Neural progenitor cell (in vitro differentiated cells): ENCODE measurements around the gene KLHL26. TPM values are rescaled to one million over a fixed set of nuclear protein-coding genes. Genes with fewer than 3 reads are reported as not detected.

Experiments used
- DNase-seq: peaks from one replicate; pipeline ENCODE4 v3.0.0-alpha.2; 2016; ENCODE audit warnings: low spot score
- H2AFZ ChIP-seq: fragments of 200-600 bp; sonication (generic); replicated peaks from 2 replicates; pipeline ENCODE4 v1.6.1; 2016; ENCODE audit warnings: antibody characterized with exemption
- H3F3A ChIP-seq: fragments of 200-600 bp; sonication (generic); 2 replicates; pipeline ENCODE4 v1.6.1; 2016; ENCODE audit warnings: antibody characterized with exemption, low read depth
- H3K27ac ChIP-seq: fragments of 200-600 bp; sonication (generic); 2 replicates; pipeline ENCODE4 v1.5.1; 2016; ENCODE audit warnings: mild to moderate bottlenecking
- H3K27me3 ChIP-seq: fragments of 200-600 bp; sonication (generic); 2 replicates; pipeline ENCODE4 v1.6.1; 2016; ENCODE audit warnings: mild to moderate bottlenecking, moderate library complexity
- H3K36me3 ChIP-seq: fragments of 200-600 bp; sonication (generic); 2 replicates; pipeline ENCODE4 v1.5.1; 2016
- H3K4me1 ChIP-seq: fragments of 200-600 bp; sonication (generic); 2 replicates; pipeline ENCODE4 v1.6.1; 2016; ENCODE audit warnings: mixed run types
- H3K4me2 ChIP-seq: fragments of 200-600 bp; sonication (generic); 2 replicates; pipeline ENCODE4 v1.6.1; 2016
- H3K4me3 ChIP-seq: fragments of 200-600 bp; sonication (generic); 2 replicates; pipeline ENCODE4 v1.5.1; 2016
- H3K79me2 ChIP-seq: fragments of 200-600 bp; sonication (generic); 2 replicates; pipeline ENCODE4 v1.6.1; 2016; ENCODE audit warnings: low read depth
- H3K9ac ChIP-seq: fragments of 200-600 bp; sonication (generic); 2 replicates; pipeline ENCODE4 v1.6.1; 2016
- H3K9me3 ChIP-seq: fragments of 200-600 bp; sonication (generic); 2 replicates; pipeline ENCODE4 v1.5.1; 2016; ENCODE audit warnings: low read depth
- H4K20me1 ChIP-seq: fragments of 200-600 bp; sonication (generic); 2 replicates; pipeline ENCODE4 v1.6.1; 2016; ENCODE audit warnings: low read depth
- H3K27ac Mint-ChIP-seq: 3 replicates; pipeline ENCODE4 v1.8.0; 2021; ENCODE audit warnings: mixed read lengths
- H3K27me3 Mint-ChIP-seq: 2 replicates; pipeline ENCODE4 v1.8.0; 2022; ENCODE audit warnings: low read depth, mild to moderate bottlenecking, inconsistent platforms, moderate library complexity, mixed read lengths; ENCODE audit not compliant: insufficient read depth
- H3K36me3 Mint-ChIP-seq: 3 replicates; pipeline ENCODE4 v1.8.0; 2021; ENCODE audit warnings: mixed read lengths
- H3K4me1 Mint-ChIP-seq: 3 replicates; pipeline ENCODE4 v1.8.0; 2021; ENCODE audit warnings: mixed read lengths
- H3K4me3 Mint-ChIP-seq: 3 replicates; pipeline ENCODE4 v1.8.0; 2021; ENCODE audit warnings: mild to moderate bottlenecking, moderate library complexity, mixed read lengths
- H3K9me3 Mint-ChIP-seq: 3 replicates; pipeline ENCODE4 v1.8.0; 2020; ENCODE audit warnings: mixed read lengths
- EZH2 ChIP-seq: fragments of 200-600 bp; sonication (generic); IDR thresholded peaks from 2 replicates; pipeline ENCODE4 v1.6.1; 2017; ENCODE audit warnings: antibody characterized with exemption, mild to moderate bottlenecking, moderate library complexity
- EZH2phosphoT487 ChIP-seq: fragments of 200-600 bp; sonication (generic); IDR thresholded peaks from 2 replicates; pipeline ENCODE4 v1.6.1; 2017; ENCODE audit warnings: antibody characterized with exemption
- total RNA-seq: library from RNA; depleted of rRNA; stranded (reverse); fragments of >200 nt; gene quantifications from 2 replicates; pipeline ENCODE4 v1.2.3, GENCODE V29; 2015; ENCODE audit warnings: low replicate concordance
- TF ChIP-seq, protein P1 (sequence below): fragments of 200-600 bp; sonication (generic); IDR thresholded peaks from 2 replicates; pipeline ENCODE4 v1.5.1; 2017; ENCODE audit warnings: antibody characterized with exemption, mild to moderate bottlenecking

Gene KLHL26
- total RNA-seq, 1 donor from 2014 or later: 5.8 TPM

DNA sequence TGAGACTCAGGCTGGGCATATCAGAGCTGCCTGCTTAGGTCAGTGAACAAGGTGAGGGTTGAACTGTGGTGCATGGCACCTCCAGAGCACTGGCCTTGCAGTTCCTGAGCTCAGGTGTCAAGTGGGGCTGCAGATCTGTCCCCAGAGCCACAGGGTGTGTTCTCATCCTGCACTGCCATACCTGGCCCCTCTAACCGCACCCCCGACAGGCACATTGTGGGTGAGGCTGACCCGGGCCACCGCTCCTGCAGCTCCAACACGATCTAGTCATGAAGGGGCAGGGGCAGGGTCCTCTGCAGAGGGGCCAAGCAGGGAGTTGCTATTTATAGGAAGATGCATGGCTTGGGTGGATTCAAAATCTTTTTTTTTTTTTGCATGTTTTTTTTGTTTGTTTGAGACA, 30.0 kb downstream of the KLHL26 start:
- Histone ChIP-seq H4K20me1 (peaks cover 18% of the 10 kb centered on the region), H3K9me3 (no peaks in the 10 kb centered on the region), H3F3A (peaks cover 1% of the 10 kb centered on the region), H3K27ac (no peak overlapping the region), H3K9ac (no peak overlapping the region), H2AFZ (no peak overlapping the region), H3K36me3 (no peaks in the 10 kb centered on the region), H3K4me2 (no peak overlapping the region), H3K4me1 (peaks cover 5% of the 10 kb centered on the region), H3K79me2 (no peaks in the 10 kb centered on the region), H3K4me3 (no peak overlapping the region), H3K27me3 (no peaks in the 10 kb centered on the region)
- TF ChIP-seq EZH2 (no peak), EZH2phosphoT487 (no peak)
- TF ChIP-seq, protein P1, sequence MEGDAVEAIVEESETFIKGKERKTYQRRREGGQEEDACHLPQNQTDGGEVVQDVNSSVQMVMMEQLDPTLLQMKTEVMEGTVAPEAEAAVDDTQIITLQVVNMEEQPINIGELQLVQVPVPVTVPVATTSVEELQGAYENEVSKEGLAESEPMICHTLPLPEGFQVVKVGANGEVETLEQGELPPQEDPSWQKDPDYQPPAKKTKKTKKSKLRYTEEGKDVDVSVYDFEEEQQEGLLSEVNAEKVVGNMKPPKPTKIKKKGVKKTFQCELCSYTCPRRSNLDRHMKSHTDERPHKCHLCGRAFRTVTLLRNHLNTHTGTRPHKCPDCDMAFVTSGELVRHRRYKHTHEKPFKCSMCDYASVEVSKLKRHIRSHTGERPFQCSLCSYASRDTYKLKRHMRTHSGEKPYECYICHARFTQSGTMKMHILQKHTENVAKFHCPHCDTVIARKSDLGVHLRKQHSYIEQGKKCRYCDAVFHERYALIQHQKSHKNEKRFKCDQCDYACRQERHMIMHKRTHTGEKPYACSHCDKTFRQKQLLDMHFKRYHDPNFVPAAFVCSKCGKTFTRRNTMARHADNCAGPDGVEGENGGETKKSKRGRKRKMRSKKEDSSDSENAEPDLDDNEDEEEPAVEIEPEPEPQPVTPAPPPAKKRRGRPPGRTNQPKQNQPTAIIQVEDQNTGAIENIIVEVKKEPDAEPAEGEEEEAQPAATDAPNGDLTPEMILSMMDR: no peak
- Mint-ChIP-seq H3K27ac (no peak overlapping the region), H3K4me1 (peaks cover 9% of the 10 kb centered on the region), H3K9me3 (no peaks in the 10 kb centered on the region), H3K27me3 (no peaks in the 10 kb centered on the region), H3K4me3 (no peak overlapping the region), H3K36me3 (peaks cover 5% of the 10 kb centered on the region)
- no peak for DNase-seq

DNA sequence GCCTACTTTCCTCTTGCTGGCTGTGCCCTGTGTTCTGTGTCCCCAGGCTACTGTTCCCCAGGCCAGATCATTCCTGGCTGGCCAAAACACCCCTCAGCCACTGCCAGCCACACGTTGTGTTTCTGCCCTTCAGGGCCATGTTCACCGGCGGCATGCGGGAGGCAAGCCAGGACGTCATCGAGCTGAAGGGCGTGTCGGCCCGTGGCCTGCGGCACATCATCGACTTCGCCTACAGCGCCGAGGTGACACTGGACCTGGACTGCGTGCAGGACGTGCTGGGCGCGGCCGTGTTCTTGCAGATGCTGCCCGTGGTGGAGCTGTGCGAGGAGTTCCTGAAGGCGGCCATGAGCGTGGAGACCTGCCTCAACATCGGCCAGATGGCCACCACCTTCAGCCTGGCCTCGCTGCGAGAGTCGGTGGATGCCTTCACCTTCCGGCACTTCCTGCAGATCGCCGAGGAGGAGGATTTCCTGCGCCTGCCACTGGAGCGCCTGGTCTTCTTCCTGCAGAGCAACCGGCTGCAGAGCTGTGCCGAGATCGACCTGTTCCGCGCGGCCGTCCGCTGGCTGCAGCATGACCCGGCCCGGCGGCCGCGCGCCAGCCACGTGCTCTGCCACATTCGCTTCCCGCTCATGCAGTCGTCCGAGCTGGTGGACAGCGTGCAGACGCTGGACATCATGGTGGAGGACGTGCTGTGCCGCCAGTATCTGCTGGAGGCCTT, 30.9 kb downstream of the KLHL26 start:
- Mint-ChIP-seq H3K4me3 (no peak overlapping the region), H3K27ac (no peak overlapping the region)
- peaks cover 9% of the 10 kb centered on the region for H4K20me1 ChIP-seq

DNA sequence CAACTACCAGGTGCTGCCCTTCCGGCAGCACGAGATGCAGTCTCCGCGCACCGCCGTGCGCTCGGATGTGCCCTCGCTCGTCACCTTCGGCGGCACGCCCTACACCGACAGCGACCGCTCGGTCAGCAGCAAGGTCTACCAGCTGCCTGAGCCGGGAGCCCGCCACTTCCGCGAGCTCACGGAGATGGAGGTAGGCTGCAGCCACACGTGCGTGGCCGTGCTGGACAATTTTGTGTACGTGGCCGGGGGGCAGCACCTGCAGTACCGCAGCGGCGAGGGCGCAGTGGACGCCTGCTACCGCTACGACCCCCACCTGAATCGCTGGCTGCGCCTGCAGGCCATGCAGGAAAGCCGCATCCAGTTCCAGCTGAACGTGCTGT, 31.4 kb downstream of the KLHL26 start:
- Histone ChIP-seq H3K4me2 (no peak overlapping the region), H3K79me2 (no peaks in the 10 kb centered on the region), H3K9me3 (no peaks in the 10 kb centered on the region), H3K4me1 (peaks cover under 1% of the 10 kb centered on the region), H3F3A (peaks cover 7% of the 10 kb centered on the region), H3K27ac (no peak overlapping the region), H3K9ac (no peak overlapping the region), H3K36me3 (no peaks in the 10 kb centered on the region), H3K4me3 (no peak overlapping the region), H2AFZ (no peak overlapping the region), H3K27me3 (no peaks in the 10 kb centered on the region), H4K20me1 (peaks cover 3% of the 10 kb centered on the region)
- Mint-ChIP-seq H3K4me3 (no peak overlapping the region), H3K27me3 (peaks cover 2% of the 10 kb centered on the region), H3K4me1 (peaks cover 10% of the 10 kb centered on the region), H3K27ac (no peak overlapping the region), H3K36me3 (peaks cover 5% of the 10 kb centered on the region), H3K9me3 (no peaks in the 10 kb centered on the region)
- no peak for DNase-seq
- TF ChIP-seq EZH2phosphoT487: no peak
- TF ChIP-seq EZH2: no peak
- TF ChIP-seq, protein P1: no peak

More for the DNA sequence above, 30.9 kb downstream of the KLHL26 start:
- Histone ChIP-seq H3K9ac (no peak overlapping the region), H2AFZ (no peak overlapping the region), H3K4me1 (peaks cover 5% of the 10 kb centered on the region), H3K4me3 (no peak overlapping the region), H3K9me3 (no peaks in the 10 kb centered on the region), H3K27ac (no peak overlapping the region), H3F3A (peaks cover 7% of the 10 kb centered on the region), H3K4me2 (no peak overlapping the region), H3K36me3 (no peaks in the 10 kb centered on the region), H3K79me2 (no peaks in the 10 kb centered on the region), H3K27me3 (no peaks in the 10 kb centered on the region)
- Mint-ChIP-seq H3K4me1 (peaks cover 11% of the 10 kb centered on the region), H3K9me3 (no peaks in the 10 kb centered on the region), H3K27me3 (peaks cover 2% of the 10 kb centered on the region), H3K36me3 (peaks cover 5% of the 10 kb centered on the region)
- TF ChIP-seq, protein P1: no peak
- TF ChIP-seq EZH2 (no peak), EZH2phosphoT487 (no peak)
- DNase-seq: no peak
